GM23338 (cell line): ENCODE measurements around the gene CES4A. TPM values are rescaled to one million over a fixed set of nuclear protein-coding genes. Genes with fewer than 3 reads are reported as not detected.

Experiments
- ETS1 ChIP-seq: IDR thresholded peaks from 2 replicates; pipeline ENCODE4 v1.6.1; 2016; ENCODE audit warnings: antibody characterized with exemption
- EZH2 ChIP-seq: fragments of 200-600 bp; sonication (generic); IDR thresholded peaks from one replicate; pipeline ENCODE4 v1.8.0; 2017; ENCODE audit warnings: antibody characterized with exemption, mild to moderate bottlenecking, low read depth; ENCODE audit not compliant: unreplicated experiment
- EZH2phosphoT487 ChIP-seq: fragments of 200-600 bp; sonication (generic); IDR thresholded peaks from one replicate; pipeline ENCODE4 v1.8.1; 2018; ENCODE audit warnings: antibody characterized with exemption; ENCODE audit not compliant: unreplicated experiment
- POLR2AphosphoS5 ChIP-seq: IDR thresholded peaks from 2 replicates; pipeline ENCODE4 v1.6.1; 2016; ENCODE audit warnings: antibody characterized with exemption, low read depth
- REST ChIP-seq: IDR thresholded peaks from one replicate; pipeline ENCODE4 v1.6.1; 2018; ENCODE audit warnings: antibody characterized with exemption; ENCODE audit not compliant: unreplicated experiment
- ZNF114 ChIP-seq: fragments of 250-450 bp; sonication (Bioruptor Pico); IDR thresholded peaks from 2 replicates; pipeline ENCODE4 v1.5.0; 2020; ENCODE audit warnings: mild to moderate bottlenecking, moderate library complexity
- ZNF462 ChIP-seq: fragments of 250-450 bp; sonication (Bioruptor Pico); IDR thresholded peaks from 2 replicates; pipeline ENCODE4 v1.5.0; 2020; ENCODE audit warnings: mild to moderate bottlenecking, moderate library complexity
- polyA plus RNA-seq: library from polyadenylated mRNA; unstranded; fragments of >200 nt; fragmentation: Nextera tagmentation; extraction: Ambion mirVana; gene quantifications from 2 replicates; pipeline ENCODE4 v1.2.1, GENCODE V29; 2016
- total RNA-seq: library from RNA; depleted of rRNA; stranded (reverse); fragments of >200 nt; shearing (Covaris generic); gene quantifications from 2 replicates; pipeline ENCODE4 v1.2.3, GENCODE V29; 2014

CES4A gene
- total and polyA plus RNA-seq, 2 experiments from 2014 or later = 0.10 to 0.42 TPM

- TF ChIP-seq ZNF462 (CRISPR knock-in tag) (no peak), POLR2AphosphoS5 (no peak), EZH2phosphoT487 (no peak), EZH2 (no peak), ETS1 (no peak), REST (no peak), ZNF114 (no peak)
Measured at GRCh38 chr16:67040166-67040565, 51.8 kb downstream of the CES4A start (continued).
